KG1 (cell line): ENCODE results near the gene FARP1.

Experiments used
- DNase-seq: peaks from one replicate; lab custom pipeline; 2025; lab: John Stamatoyannopoulos, UW

Gene FARP1

GRCh38 chr13:98332222-98332621 lies 189.3 kb downstream of the FARP1 start:
- no peak for DNase-seq

DNA sequence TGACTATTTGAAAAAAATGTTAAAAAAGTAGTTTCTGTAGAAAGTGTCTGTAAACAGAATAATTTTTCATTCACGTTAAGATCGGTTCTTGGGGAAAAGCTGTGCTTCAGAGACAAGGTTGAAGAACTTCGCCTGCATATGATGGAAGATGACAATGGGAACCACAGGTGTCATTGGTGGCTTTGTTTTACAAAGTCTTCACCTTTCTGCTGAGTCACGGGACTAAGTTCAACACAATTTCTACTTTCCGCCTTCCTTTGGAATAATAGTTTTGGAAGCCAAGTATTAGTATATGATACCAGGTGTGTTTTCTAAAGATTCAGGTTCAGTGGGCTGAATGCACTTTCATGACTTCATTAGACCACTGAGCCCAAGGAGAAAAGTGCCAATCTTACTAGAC lies 189.8 kb downstream of the FARP1 start:
- DNase-seq: no peak

- DNase-seq: no peak
These were observed 190.6 kb downstream of the FARP1 start for GRCh38 chr13:98333486-98333885.

DNA sequence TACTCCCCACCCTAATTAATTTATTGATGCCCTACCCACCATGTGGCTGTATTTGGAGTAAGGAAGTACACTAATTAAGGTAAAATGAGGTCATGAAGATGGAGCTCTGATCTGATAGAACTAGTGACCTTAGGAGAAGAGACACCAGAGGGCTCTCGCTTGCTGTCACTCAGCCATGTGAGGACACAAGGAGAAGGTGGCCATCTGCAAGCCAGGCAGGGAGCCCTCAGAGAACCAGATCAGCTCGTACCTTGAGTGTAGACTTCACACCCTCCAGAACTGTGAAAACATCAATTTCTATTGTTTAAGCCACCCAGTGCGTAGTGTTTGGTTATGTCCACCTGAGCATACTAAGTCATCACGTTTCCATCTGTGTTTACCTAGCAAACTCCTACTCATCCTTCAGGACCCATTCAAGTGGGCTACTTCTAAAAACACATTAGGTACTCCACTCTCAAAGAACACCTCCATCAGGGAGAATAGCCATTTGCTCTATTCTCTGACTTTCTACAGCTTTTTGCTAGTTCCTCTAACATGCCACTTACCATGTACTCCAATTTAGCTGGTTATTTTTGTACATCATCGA lies 191.8 kb downstream of the FARP1 start:
- DNase-seq: no peak

GRCh38 chr13:98335721-98336120 lies 192.8 kb downstream of the FARP1 start:
- DNase-seq: no peak

DNA sequence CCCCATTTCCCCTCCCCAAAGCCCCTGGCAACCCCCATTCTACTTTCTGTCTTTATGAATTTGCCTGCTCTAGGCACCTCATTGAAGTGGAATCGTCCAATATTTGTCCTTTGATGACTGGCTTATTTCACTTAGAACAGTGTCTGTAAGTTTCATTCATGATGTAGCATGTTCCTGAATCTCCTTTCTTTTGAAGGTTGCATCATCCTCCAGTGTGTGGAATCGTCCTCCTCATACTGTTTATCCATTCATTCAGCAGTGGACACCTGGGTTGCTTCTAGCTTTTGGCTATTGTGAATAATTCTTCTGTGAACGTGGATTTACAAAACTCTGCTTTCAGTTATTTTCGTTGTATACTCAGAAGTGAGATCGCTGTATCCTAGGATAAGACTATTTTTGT lies 195.4 kb downstream of the FARP1 start:
- DNase-seq: no peak

- DNase-seq: no peak
These were observed 197.0 kb downstream of the FARP1 start for GRCh38 chr13:98339684-98340425.

- no peak for DNase-seq
These were observed 200.1 kb downstream of the FARP1 start for GRCh38 chr13:98342953-98343352.

DNA sequence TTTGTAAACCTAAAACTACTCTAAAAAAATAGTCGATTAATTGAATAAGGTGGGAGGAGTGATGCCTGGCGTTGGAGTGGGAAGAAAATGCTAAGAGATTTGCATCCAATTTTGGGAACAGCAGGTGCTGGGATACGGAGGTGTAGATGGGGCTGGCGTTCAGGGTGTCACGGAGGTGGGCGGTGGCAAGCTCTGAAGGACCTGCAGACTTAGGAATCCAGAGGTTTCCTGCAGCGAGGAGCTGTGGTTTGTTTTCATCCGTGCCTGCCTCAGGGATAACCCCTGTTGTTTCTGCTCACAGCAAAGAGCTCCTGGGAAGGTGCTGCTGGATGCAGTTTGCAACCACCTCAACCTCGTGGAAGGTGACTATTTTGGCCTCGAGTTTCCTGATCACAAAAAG lies 200.6 kb downstream of the FARP1 start:
- no peak for DNase-seq

DNA sequence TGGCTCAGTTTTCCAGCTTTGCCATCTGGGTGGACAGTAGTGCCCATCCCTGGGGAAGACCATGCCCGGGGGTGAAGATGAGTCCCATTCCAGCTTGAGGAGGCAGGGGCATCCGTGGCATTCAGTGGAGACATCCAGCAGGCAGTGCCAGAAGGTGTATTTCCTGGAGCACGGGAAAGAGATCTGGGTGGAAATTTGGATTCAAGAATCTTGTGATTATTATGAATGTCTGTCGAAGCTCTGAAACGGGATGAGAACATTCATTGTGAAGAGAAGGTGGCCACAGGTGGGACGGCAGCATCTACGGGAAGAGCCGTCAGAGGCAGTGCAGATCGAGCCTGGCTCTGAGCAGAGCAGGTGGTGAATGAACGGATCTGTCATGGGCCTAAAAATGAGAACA lies 201.5 kb downstream of the FARP1 start:
- DNase-seq: no peak

DNA sequence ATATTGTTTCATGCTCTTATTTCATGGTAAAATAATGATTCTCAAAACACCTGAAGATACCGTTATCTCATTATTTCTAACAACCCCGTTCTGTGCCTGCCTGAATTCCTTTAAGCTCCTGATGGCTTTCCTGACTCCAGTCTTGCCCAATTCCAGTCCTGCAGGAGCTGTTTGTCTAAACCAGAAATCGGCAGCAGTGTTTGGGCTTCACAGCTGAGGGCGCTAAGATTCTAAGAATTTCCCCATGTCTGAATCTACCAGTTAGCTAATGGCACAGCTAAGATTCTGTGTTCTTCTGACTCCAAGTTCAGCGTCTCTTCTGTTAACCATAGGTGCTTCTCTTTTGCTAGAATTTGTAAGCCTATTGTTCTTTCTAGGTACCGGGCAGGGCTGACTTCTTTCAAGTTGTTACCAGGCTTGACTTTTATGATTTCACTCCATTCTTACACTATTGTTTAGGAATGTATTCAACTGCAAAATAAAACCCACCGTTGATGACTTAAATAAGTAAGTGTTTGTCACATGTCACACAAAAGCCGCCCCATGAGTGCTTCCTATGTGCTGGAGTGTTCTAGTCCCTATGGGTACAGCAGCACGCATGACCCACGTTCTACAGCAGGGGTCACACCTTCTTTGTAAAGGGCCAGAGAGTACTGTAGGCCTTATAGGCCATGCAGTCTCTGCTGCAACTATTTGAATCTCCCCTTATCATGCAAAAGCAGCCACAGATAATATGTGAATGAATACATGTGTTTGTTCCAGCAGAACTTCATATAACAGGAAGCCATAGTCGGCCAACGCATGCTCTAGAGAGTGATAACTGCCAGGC lies 202.4 kb downstream of the FARP1 start:
- DNase-seq: no peak

DNA sequence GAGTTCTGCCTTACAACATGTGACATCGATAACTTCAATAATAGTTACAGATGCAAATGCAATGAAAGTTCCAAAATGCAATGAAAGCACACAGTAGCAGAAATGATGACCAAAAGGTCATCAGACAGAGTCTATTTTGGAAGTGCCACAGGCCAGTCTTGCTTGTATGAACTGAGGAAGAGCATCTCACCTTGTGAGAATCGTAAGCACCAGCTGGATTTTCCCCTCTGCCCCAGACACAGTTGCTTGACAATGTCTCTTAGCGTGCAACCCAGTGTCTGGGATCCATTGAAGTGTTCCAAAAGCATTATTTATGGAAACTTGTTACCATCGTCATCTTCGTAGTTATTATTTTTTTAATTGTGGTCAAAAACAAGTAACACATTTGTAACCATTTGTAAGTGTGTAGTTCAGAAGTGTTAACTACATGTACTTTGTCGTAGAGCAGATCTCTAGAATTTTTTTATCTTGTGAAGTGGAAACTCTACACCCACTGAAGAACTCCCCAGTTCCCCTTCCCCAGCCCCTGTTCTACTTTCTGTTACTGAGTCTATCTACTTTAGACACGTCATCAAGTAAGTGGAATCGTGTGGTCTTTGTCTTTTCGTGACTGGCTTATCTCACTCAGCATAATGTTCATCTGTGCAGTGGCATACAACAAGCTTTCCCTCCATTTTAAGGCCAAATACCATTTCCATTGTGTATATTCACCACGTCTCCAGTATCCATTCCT lies 204.2 kb downstream of the FARP1 start:
- no peak for DNase-seq

DNA sequence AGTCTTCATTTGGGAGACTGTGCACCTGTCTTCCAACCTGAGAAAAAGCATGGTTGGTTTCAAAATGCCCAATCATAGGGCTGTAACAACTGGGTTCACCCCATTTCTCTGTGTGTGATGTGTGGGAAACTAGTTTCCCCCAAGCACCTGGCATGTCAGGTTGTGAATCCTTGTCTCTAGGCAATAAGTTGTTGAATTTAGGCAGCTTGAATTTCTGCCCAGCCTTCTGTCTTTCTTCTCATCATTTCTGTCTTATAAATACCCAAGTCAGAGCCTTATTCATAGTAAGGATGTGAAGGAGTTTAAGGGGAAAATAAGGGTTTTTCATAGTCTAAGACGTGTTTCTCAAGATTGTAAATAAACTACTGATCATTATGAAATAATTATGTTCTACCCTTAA lies 204.9 kb downstream of the FARP1 start:
- DNase-seq: no peak

GRCh38 chr13:98348466-98349200 lies 205.7 kb downstream of the FARP1 start:
- no peak for DNase-seq

GRCh38 chr13:98349731-98350305 lies 206.9 kb downstream of the FARP1 start:
- no peak for DNase-seq

DNA sequence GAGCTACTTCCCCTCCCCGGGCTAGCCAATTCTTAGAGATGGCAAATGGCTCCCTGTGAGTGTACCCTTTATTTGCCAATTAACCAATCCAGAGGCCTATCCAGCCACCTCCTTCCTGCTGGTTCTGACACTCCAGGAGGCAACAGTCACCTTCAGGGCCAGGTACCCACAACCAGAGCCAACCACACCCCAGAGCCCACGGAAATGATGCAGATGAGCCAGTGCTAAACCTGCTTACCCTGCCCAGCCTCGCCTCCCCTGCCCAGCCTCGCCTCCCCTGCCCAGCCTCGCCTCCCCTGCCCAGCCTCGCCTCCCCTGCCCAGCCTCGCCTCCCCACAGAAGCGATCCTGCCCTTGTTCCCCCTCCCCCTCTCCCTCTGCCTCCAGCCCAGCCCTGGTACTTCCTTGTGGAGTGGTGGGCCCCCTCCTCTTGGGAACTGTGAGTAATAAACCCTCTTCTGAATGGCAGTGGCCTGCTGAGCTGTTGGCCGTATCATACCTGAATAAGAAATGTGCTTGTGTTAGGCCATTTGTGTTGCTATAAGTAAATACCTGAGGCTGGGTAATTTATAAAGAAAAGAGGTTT lies 207.9 kb downstream of the FARP1 start:
- DNase-seq: no peak

DNA sequence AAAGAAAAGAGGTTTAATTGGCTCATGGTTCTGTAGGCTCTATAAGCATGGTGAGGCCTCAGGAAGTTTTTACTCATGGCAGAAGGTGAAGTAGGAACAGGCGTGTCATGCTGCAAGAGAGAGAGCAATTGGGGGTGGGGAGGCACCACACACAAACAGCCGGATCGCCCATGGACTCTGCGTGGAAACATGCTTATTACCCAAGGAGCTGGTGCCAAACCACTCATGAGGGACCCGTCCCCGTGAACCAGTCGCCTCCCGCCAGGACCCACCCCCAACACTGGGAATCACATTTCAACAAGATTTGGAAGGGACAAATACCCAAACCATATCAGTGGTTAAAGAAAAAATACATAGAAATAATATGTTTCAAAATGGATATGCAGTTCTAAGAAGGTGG lies 208.7 kb downstream of the FARP1 start:
- no peak for DNase-seq

GRCh38 chr13:98352226-98352625 lies 209.3 kb downstream of the FARP1 start:
- DNase-seq: no peak

- no peak for DNase-seq
These were observed 210.9 kb downstream of the FARP1 start for GRCh38 chr13:98353750-98354149.

GRCh38 chr13:98358937-98359336 lies 216.0 kb downstream of the FARP1 start:
- DNase-seq: no peak

- no peak for DNase-seq
These were observed 217.7 kb downstream of the FARP1 start for GRCh38 chr13:98360545-98360944.
